NCI-H524 (cell line): ENCODE measurements around the gene MED13L.
A peak's percentile ranks its signal among the peaks of the same experiment; 100 is the strongest.
"Not testable (repeated sequence)": the region's sequence is repeated elsewhere in the genome, so short reads cannot be mapped to it uniquely, and the experiment has no call there.

Source experiments
- DNase-seq, 2 experiments: peaks; one replicate each; lab custom pipeline; 2025; lab: John Stamatoyannopoulos, UW

The MED13L gene

DNA sequence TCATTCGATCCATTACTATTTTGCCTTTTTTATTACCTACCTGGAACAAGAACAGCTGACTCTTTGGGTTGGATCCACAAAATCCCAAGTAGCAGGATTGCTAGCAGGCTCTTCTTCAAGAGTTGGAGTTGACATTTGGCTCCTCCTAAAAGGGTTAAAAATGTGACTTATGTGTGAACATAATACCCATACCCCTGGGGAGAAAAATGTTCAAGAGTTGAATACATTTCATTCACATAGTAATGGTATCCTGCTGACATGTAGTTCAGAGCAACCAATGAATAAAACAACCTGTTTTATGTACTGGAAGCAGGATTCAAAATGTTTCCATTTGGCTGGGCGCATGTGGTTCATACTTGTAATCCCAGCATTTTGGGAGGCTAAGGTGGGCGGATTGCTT, 264.7 kb downstream of the MED13L start:
- DNase-seq = no peak

DNA sequence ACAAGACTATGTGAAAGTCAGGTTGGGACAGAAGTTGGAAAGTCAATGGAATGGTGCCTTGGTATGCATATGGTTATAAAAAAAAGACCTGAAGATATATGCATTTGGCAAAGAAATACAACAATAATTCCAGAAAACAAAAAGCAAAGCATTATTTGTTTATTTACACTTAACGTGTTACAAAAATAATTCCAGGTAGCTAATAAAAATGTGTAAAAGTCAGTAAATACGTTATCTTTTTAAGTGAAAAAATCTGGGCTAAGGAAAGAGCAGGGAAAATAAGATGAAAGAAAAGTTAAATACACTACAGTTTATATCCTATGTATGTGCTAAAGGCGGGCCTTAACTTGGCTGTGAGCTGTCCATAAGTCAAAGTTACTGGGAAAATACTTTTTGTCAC, 266.3 kb downstream of the MED13L start:
- DNase-seq = no peak

DNA sequence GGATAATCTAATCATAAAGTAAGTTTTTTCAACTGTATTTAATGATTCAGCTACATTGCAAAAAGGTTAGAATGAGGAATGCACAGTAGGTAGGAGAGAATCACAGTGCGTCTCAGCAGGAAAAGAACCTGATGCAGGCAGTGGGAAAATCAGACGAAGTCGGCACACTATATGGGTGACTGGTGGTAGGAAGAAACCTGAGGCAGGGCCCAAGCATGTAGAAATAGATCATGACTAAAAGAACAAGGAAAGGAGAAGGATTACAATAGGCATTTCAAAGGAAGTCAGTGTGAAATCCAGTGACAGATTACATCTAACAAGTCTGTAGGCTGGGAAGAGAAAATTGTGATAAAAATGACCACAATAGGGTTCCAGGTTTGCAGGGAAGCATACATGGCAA, 267.0 kb downstream of the MED13L start:
- no peak for DNase-seq

DNA sequence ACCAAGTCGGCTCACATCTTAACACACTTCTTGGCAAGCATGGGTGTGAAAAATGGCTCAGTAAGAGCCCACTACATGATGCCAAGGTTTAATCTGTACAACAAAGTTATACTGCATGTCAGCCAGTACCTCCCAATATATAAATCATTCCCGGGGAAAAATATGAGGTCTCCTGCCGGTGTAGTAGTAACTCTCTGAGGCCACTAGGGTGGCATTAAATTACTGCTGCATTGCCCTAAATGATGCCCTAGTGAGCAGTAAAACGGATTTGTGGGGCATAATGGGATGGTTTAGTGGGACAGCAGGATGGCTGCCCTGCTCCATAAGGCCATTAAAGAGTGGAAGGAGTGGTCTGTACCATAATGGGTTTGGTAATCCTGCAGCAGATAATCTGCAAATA, 267.7 kb downstream of the MED13L start:
- DNase-seq = peak; percentile 50 to 52

DNA sequence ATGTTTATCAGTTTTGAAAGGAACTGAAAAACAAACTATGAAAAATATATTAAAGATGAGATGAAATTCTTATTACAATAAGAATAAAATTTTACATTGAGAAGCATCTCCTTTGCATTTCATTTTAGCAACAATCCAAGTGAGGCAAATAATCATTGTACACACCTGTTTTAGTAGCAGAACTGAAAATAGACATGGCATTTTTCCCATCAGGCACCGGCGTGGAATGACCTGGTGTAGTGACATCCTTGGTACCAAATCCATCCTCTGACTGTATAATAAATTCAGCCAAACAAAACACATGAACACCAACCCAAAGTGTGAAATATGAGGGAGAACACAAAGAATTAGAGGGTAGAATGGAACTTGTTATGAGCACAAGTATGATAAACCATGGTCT, 271.4 kb downstream of the MED13L start:
- no peak for DNase-seq

DNA sequence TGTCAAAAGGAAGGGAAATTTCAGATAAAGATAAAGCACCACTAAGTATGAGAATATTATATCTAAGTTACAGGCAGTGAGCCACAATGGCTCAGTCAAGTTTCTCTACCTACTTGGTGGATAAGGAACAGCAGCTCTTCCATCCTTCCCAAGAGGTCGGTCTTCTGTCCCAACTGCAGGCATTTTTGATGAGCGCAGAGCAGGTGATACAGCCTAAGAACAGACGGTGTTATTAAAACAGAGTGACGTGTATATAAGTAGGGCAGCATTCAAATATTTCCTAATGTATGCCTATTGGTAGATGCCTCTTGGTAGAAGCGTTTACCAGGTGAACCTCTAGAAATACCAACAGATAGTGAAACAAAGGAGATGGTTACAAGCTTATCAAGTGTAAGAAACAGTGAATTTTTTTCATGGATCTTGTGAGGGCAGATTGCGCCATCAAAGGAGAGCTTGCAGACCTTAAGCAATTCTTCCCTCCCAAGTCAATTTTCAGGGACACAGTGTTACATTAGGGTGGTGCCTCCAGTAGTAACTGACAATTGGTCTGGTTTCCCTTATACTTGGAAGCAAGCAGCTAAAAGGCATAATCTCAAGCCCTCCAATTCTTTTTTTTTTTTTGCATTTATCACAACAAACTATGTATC, 274.5 kb downstream of the MED13L start:
- DNase-seq = no peak

DNA sequence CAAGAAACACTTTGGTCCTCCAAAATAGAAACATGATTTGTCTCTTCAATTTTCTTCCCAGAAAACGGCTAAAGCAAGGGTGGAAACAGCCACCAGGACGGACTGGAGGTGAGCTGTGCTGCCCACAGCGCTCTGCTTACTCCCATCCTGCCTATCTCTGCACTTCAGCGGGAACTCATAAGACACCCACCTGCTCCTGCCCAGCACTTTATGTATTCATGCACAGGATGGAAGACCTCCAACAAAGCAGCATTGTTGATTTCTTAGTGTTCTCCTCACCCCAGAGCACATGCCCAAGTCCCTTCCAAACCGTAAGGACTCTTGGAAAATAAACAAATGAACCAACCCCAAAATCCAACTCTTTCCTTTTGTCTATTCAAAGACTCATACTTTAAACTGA, 277.2 kb downstream of the MED13L start:
- DNase-seq = no peak

DNA sequence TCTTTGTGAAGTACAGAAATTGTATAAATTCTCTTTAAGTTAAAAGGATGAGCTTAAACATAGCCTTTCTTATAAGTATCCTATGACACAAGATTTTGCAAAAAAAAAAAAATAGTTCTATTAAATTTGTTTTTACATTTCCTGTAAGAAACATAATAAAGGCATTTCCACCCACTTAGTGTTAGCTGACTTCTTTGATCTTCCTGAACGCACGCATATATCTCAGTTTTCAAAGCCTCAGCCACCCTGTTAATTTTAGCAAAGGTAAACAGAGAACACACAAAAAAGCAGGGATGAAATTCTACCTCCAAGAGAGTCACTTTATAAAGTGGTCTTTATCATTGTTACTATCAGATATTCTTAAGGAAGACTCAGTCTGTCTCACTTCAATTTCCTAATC, 277.9 kb downstream of the MED13L start:
- no peak for DNase-seq

DNA sequence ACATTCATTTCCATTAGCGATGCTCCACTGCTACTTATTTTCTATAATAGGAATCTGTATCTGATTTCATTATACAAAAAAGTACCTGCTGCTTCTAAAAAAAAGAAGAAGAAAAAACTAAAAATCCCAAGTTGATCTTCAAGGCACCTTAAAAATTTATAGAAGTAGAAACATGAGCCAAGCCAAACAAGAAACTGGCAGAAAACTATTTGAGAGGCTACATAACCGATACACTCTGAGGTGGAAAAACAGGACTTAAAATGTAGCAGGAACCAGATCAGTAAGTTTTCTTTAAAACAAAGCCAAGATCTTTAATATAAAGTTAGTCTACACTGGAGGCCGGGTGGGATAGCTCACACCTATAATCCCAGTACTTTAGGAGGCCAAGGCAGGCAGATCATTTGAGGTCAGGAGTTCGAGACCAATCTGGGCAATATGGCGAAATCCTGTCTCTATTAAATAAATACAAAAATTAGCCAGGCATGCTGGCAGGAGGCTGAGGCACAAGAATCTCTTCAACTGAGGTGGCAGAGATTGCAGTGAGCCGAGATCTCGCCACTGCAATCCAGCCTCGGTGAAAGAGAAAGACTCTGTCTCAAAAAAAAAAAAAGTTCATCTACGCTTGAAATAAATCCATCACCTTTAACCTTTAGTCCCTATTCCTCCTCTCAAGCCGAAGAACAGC, 278.6 kb downstream of the MED13L start:
- no peak for DNase-seq

DNA sequence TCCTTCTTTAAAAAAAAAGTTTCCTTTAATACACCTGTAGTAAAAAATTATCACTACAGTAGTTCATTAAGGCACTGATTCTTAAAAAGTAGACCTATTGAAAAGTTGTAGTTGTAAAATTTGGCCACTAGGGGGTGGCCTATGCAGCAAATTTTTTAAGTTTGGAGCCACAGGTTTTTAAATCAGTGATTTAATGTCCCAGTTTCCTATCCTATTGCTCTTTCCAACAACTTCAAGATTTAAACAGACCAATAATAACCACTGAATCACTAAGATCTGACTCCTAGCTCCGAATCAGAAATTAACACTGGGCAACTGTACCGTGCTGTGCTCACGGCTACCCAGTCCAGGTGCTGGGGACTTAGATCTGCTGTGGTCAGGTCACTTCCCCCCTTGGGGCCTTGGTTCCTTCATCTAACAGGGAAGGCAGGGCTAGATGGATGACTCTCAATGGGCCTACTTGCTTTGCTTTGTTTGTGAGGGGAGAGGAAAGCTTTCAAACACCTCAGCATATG, 279.3 kb downstream of the MED13L start:
- DNase-seq = peak in 1 of 2 experiments; percentile 25

DNA sequence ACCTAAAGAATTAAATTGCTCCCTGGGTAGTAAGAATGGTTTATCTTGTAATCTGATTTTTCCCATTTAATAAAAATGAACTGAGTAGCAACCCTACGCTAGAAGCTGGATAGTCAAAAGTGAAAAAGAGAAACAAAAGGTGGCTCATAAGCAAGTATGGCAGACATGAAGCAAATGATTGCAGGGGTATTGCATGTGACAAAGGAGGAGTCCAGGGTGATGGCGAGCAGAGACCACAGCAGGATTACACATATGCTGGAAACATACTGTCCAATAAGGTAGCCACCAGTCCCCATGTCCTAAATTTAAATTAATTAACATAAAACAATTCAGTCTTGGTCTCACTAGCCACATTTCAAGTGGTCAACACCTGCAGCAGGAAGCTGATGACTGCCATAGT, 283.8 kb downstream of the MED13L start:
- DNase-seq = no peak

DNA sequence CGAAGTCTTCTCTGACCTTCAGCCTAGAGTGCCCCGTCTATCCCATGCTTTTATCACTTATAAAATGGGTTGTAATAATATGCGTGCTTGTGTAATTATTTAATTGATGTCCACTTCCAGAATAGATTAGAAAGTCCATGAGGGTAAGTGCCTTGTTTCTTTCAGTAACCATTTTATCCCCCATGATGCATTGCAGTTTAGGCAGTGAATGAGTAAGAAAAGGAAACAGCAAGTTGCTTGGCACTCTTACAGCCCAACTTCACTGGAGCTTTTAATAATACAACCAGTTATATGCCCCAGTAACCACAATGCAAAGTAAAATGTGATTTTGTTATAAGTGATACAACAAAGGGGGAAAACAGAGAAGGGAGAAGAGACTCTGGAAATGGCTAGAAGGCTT, 287.3 kb downstream of the MED13L start:
- DNase-seq = no peak

DNA sequence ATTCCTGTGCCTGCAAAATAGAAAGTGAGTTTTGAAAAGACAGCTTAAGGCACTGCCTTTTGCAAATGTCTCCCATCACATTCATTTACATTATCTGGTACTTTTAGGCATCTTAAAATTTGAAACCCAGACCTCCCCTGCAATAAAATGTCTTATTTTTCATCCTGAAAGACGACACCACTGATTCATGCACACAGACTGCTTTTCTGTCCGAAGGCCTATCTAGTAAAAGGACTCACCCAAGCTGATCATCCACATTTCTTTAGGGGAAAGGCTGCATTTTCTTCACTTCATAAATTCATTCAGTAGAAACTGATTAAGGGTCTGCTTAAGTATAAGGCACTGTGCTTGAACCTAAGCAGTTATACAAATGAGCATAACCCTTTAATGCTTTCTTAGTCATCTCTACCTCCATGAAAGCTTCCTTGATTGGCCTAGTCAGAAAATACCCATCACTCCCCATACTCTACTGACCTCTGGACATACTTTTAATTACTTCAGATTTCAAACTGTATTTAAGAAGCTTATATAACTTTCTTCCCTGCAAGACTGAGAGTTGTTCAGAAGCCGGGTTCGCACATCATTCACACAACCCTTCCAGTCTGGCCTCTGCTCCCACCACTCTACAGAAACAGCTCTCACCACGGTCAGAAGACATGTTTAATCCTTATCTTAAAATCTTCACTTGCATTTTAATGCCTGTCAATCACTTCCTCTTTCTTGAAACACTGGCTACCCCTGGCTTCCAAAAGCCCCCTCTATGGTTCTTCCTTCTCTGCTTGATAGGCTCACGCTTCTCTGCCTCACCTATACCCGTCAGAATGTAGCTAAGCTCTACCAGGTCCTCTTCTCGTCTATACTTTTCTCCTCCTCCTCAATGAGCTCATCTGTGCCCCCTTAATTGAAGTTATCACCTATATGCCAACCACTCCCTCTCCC, 288.6 kb downstream of the MED13L start:
- DNase-seq = no peak

DNA sequence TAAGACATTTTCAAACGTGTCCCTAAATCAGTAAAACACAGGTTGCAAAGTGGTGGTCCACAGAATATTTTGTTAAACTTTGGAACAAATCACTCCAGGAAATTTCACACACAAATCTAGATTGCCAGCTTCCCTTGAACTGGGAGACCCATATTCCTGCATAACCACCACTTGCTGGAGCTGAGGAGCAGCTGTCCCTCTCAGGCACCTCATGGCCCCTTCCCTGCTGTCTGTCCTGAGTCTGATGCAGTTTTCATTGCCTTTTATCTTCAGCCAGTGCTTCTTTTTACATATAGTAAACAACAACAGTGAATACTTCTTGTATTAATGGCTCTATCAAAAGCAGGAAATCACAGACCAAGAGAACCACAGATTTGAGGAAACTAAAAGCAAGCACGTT, 289.3 kb downstream of the MED13L start:
- peak in 1 of 2 experiments; percentile 16 for DNase-seq

DNA sequence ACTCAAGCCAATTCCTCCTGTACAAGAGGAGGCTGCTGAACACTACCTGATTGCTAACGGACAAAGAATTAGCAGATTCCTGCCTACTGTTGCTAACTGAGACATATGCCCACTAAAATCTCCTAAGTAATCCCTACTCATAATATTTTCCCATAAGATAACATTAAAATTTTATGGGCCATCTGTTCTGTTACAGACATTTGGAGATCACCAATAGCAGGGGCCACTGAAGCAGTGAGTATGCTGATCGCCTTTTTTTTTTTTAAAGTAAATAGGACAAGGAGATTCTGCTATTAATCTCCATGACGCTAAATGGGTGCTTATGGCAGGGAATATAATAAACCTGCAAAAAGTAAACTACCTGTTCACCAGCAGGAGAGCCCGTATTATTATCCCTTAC, 292.9 kb downstream of the MED13L start:
- peak; percentile 93 to 99 for DNase-seq

DNA sequence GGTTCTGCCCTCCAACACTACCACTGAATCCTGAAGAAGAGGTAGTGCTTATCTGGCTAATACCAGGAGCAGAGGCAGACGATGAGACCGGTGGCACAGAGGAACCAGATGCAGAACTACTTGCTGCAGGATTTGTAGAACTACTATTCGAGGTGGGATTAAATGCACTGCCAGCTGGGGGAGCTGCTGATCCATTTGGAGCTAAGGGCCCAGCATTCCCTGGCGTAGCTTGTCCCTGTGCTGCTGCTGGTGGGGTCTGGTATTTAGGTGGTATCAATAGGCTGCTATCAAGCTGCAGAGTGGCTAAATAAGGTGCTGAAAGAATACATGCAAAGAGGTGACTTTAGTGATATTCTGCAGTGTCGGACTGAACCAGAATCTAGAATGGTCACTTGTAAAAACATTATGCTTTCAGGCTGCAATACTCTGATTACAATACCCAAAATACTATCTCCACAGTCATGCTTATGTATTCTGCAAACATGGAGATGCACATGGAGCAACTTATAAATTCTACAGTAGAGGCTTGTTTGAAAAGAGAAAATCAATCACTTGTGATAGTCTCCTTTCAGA, 294.2 kb downstream of the MED13L start:
- DNase-seq = peak; percentile 13 to 62

DNA sequence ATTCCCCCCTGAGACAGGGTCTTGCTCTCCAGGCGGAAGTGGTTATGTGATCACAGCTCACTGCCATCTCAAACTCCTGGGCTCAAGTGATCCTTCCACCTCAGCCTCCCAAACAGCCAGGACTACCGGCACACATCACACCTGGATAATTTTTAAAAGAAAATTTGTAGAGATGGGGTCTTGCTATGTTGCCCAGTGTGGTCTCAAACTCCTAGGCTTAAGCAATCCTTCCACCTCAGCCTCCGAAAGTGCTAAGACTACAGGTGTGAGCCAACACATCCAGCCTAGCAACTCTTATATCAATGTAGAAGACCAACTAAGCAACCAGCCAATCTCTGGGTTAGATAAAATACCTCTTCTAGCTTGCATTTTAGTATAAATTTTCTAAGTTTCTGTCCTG, 297.2 kb downstream of the MED13L start:
- no peak for DNase-seq

DNA sequence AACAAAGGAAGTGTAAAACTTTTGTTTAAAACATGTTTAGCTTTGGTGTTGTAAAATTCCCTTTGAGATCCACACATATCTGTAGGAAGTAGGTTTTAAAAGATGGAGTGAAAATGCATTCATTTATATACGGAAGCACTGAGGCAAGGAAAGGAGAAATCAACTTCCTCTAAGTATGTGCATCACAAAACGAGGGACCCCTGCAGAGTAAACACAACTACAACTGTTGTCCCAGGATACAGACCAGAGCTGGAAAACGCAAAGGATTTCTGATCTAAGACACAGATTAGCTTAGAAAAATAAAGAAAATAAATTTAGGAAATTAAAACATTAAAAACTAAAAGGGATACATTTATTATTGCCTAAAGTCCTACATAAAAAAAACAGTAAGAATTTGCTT, 297.6 kb downstream of the MED13L start:
- no peak for DNase-seq

DNA sequence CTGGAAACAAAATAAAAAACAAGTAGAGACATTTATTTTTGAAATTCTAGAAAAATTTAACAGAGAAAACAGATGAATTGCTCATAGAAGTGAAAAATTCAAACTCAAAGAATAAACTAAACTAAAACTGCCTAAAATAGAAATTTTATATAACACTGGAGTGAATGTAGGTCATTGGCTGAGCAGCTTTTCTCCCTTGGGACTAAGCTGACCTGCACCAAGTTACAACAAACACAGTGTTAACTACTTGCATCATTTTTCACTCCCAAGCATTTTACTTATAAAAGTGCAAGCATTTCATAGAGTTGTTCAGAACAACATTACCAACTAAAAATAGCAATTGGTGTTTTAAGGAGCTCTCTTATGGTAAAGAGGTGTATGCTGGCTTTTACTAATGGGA, 298.1 kb downstream of the MED13L start:
- no peak for DNase-seq

DNA sequence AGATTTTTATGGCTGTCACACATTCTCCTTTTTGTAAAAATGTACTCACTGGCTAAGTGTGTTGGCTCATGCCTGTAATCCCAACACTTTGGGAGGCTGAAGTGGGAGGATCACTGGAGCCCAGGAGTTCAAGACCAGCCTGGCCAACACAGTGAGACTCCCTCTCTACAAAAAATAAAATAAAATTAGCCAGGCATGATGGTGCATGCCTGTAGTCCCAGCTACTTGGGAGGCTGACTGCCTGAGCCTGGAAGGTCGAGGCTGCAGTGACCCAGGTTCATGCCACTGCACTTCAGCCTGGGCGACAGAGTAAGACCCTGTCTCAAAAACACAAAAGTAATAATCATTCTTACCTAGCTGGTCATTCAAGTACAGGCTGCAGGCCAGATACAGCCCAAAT, 300.7 kb downstream of the MED13L start:
- not testable (repeated sequence) for DNase-seq

DNA sequence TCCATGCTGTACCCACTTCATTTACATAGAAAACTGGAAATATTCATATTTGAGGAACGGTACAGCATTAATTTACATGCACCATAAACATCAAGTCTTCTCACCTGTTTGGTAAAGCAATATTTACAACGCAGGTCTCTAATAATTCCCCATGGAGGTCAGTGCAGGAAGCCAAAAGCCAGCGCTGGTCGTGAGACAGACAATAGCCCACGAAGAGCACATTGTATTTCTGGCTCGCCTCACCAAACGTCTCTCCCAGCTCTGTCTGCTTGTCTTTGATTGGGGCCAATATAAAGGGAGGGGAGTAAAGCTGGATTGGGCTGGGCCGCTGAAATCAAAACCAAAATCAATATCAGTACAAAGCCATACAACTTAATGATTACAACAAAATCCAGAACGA, 302.1 kb downstream of the MED13L start:
- no peak for DNase-seq

DNA sequence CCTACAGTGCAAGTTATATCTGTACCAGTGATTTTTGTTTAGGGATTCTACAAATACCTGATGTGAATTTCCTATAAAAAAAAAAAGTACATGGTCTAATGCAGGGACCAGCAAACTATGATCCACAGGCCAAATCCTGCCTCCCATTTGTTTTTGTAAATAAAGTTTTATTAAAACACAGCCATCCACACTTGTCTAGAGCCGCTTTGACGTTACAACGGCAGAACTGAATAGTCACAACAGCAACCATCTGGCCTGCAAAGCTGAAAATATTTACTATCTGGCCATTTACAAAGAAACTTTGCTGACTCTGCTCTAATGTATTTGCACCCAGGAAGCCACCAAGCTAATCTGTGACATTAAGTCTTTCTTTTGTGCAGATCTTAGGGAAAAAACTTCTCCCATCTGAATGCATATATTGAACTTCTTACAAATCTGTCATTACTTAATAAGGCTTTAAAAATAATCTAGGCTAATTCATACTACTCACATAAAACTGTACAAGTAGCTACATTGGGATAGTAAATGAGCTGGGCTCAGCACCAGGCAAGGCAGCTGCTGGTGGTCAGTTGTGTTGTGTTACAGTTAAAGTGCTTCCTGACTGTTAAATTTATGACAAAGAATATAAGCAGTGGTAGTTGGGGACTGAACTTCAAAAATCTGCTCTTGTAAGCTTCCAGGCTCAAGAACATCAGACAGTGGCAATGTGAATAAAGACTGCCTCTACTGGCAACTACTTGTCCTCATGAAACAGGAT, 303.3 kb downstream of the MED13L start:
- DNase-seq = no peak
